ENCODE data around the gene CDC42EP5.

CDC42EP5 gene

DNA sequence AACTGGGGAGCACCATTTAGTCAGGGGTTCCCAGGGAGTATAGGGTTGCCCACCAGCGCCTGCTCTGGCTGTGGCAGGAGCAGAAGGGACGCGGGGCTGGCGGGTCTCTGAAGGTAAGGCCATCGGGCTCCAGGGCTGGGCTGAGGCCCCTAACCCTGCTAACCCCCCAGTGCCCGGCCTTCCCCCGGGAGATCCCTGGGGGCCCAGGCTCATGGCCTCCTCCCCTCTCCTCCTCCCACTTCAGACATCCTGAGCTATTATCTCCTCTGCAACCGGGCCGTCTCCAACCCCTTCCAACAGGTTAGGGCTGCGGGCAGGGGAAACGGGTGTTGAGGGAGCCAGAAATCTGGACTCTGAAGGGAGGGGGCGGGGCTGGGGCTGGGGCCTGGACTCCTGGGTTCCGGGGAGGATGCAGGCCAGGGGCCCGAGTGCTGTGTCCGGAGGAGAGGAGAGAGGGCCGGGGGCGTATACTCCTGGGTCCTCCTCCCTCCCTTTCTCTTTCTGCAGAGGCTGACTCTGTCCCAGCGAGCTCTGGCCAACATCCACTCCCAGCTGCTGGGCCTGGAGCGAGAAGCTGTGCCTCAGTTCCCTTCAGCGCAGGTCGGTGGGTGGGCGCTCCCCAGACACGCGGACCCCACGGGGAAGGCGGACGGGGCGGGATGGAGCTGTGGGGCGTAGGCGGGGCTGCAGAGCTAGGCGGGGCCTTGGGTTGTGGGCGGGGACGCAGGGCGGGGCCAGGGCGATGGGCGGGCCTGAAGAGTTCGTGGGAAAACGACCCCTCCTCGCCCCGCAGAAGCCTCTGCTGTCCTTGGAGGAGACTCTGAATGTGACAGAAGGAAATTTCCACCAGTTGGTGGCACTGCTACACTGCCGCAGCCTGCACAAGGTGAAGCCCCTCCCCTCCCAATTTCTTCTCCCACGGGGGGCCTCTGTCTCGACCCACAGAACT, 42.5 kb downstream of the CDC42EP5 start:
- DNase-seq (ENCODE audit: low spot score) = no peak
- TF ChIP-seq, protein P1, sequence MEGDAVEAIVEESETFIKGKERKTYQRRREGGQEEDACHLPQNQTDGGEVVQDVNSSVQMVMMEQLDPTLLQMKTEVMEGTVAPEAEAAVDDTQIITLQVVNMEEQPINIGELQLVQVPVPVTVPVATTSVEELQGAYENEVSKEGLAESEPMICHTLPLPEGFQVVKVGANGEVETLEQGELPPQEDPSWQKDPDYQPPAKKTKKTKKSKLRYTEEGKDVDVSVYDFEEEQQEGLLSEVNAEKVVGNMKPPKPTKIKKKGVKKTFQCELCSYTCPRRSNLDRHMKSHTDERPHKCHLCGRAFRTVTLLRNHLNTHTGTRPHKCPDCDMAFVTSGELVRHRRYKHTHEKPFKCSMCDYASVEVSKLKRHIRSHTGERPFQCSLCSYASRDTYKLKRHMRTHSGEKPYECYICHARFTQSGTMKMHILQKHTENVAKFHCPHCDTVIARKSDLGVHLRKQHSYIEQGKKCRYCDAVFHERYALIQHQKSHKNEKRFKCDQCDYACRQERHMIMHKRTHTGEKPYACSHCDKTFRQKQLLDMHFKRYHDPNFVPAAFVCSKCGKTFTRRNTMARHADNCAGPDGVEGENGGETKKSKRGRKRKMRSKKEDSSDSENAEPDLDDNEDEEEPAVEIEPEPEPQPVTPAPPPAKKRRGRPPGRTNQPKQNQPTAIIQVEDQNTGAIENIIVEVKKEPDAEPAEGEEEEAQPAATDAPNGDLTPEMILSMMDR (IDR thresholded peaks at IDR 0.05) = no peak
- Histone ChIP-seq H3K4me3 (peak overlapping the region; percentile 53), H3K27ac (no peak overlapping the region)

DNA sequence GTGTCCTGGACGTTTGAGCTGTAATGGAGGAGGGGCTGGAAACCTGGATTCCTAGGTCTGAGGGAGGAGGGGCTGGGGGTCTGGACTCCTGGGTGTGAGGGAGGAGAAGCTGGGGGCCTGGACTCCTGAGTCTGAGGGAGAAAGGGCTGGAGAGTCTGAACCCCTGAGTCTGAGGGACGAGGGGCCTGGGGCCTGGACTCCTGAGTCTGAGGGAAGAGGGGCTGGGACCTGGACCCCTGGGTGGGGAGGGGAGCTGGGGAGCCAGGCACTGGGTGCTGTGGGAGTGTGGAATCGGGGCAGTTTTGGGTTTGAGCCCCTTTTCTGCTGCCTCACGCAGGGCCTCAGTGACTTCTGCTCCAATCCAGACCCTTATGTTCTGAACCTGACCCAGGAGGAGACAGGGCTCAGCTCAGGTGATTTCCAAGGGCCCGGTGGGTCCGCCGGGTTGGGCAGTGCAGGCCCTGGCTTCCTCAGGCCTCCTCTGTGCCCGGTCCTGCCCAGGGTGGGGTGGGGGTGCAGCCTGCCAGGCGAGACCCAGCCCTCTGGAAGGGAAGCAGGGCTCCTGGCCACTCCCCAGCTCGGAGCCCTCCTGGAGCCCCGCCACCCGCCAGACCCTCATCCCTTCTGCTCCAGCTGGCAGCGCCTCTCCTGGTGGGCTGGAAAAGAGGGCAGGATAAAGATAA, 43.4 kb downstream of the CDC42EP5 start:
- no peak for DNase-seq (ENCODE audit: low spot score)
- TF ChIP-seq, protein P1 (IDR thresholded peaks at IDR 0.05) = no peak
- H3K4me3 ChIP-seq = no peak overlapping the region
- no peak overlapping the region for H3K27ac ChIP-seq

DNA sequence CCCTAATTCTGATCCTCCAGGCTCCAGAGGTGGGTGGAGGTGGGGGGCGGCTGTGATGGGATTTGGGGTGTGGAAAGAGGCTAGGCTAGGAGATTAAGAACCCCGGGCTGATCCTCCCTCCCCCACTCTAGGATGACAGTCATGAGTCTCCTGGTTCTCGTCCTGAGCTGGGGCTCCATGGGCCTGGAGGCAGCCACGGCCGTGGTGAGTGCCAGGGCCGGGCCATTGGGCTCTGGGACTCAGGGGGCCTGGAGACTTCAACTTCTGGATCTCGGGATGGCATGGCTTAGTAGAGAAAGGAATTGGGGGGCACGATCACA, 44.0 kb downstream of the CDC42EP5 start:
- TF ChIP-seq, protein P1 (IDR thresholded peaks at IDR 0.05) = no peak
- no peak for DNase-seq (ENCODE audit: low spot score)
- H3K27ac ChIP-seq = no peak overlapping the region
- no peak overlapping the region for H3K4me3 ChIP-seq

DNA sequence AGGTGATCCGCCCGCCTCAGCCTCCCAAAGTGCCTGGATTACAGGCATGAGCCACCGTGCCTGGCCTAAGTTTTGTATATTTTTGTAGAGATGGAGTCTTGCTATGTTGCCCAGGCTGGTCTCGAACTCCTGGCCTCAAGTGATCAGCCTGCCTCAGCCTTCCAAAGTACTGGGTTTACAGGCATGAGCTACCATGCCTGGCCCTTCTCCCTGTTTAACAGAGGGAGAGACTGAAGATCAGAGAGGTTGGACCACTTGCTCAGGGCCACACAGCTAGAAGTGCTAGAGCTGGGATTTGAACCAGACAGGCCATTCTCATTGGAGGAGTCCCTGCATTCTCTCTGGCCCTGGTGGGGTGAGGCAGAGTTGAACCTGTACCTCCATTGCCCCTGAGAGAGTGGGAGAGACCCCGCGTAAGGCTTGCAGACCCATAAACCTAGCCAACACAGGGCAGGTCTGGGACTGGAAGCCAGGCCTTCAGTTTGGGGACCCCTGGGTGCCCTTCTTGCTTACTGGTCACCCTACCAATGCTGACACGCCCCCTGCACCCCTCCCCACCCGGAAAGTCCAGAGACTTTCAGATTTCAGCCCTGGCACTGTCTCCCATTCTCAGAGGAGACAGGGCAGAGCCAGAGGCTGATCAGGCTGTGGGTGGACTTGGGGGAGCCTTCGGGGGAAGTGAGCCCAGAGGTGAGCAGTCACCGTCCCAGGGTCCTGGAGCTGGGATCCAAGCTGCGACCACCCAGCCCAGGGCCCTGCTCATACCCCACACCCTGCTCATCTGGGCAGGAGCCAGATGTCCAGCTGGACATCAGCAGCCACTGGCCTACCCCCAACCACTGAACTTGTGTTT, 44.5 kb downstream of the CDC42EP5 start:
- H3K27ac ChIP-seq = no peak overlapping the region
- H3K4me3 ChIP-seq = no peak overlapping the region
- no peak for DNase-seq (ENCODE audit: low spot score)
- TF ChIP-seq, protein P1 (IDR thresholded peaks at IDR 0.05) = no peak

DNA sequence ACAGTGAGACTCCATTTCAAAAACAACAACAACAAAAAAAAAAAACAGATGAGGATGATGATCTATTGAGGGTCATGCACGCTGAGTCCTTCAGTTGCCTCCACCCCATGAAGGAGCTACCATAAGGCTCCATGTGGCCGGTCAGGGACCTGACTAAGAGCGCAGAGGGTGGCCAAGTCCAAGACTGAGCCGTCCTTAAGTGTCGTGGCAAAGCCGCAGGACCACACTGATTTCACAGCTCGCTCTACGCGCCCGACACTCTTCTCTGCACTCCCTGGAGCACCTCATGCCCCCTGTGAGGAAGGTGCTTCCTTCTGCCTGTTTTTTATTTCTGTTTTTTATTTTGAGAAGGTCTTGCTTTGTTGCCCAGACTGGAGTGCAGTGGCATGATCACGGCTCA, 45.5 kb downstream of the CDC42EP5 start:
- TF ChIP-seq, protein P1 (IDR thresholded peaks at IDR 0.05) = no peak
- no peak for DNase-seq (ENCODE audit: low spot score)
- no peak overlapping the region for H3K27ac ChIP-seq
- H3K4me3 ChIP-seq = no peak overlapping the region

DNA sequence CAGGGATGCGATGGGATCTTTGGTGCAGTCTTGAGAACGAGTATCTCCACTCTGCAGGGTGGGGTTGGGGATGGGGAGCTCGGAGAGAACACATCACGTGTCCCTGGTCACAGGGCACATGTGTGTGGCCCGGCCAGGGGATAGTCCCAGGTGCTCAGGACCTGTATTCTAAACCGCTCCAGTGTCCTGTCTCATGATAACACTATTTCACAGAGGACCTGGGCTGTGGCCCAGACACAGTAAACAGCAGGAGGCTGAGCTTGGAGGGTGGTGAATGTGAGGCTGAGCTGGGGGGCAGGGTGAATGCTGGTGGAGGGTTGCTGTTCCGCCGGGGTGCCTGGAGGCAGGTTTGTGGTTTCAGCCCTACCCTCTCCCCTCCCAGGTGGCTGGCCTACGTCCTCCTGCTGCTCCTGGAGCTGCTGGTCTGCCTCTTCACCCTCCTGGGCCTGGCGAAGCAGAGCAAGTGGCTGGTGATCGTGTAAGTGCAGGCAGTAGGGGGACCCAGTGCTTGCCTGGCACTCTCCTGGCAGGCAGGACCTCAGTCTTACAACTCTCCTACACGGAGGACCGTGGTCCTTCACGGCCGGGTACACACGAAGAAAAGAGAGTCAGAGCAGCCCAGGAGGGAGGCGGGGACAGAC, 46.7 kb downstream of the CDC42EP5 start:
- TF ChIP-seq, protein P1 (IDR thresholded peaks at IDR 0.05) = no peak
- DNase-seq (ENCODE audit: low spot score) = no peak
- no peak overlapping the region for H3K4me3 ChIP-seq
- H3K27ac ChIP-seq = no peak overlapping the region

Measured in coronary artery (tissue), 2 donors.